GM18909 (cell line): ENCODE measurements around the gene UST.
"Not testable (repeated sequence)": the region's sequence is repeated elsewhere in the genome, so short reads cannot be mapped to it uniquely, and the experiment has no call there.

Experiments used
- ATAC-seq: cut with Tn5 transposase; IDR thresholded peaks from one replicate; pipeline ENCODE4 v1.9.1; 2021; ENCODE audit warnings: mild to moderate bottlenecking; ENCODE audit not compliant: unreplicated experiment, poor library complexity

UST gene

DNA sequence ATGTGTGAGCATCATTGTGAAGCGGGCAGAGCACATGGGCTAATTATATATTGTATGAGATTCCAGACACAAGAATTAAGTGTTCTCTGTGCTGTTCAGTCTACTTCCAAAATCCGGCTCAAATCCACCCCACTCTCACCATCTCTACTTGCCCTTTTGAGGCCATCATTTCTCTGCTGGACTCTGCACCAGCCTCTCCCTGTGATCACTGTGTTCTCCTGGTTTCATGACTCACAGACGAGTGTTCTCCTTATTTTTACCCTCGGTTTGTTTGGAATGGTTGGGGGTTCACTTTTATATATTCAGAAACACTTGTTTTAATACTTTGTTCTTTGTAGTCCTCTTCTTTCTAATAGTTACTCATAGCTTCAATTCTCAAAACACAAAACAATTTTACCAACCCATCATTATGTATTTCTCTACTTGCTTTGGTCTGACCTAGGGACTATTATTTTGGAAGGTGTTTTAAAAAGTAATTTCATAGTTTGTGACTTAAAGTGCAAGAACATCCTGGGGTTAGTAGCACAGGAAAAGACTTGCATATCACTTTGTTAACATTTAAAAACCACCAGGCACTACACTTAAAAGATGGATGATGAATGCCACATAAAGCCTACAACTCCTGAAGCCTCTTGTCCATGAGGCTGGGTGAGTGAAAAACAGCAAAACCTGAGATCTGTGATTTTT, 82.7 kb downstream of the UST start:
- ATAC-seq, result no peak

DNA sequence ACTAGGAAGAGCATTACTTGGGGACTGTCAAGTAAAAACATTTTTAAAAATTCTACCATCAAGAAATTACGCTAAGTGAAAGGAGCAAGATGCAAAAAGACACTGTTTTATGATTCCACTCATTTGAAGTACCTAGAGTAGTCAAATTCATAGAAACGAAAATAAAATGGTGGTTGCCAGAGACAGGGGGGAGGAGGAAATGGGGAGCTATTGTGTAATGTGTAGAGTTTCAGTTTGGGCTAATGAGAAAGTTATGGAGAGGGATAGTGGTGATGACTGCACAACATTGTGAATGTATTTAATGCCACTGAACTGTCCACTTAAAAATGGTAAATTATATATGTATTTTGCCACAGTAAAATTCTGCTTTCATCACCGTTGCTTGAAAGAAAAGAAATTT, 83.8 kb downstream of the UST start:
- no peak for ATAC-seq

DNA sequence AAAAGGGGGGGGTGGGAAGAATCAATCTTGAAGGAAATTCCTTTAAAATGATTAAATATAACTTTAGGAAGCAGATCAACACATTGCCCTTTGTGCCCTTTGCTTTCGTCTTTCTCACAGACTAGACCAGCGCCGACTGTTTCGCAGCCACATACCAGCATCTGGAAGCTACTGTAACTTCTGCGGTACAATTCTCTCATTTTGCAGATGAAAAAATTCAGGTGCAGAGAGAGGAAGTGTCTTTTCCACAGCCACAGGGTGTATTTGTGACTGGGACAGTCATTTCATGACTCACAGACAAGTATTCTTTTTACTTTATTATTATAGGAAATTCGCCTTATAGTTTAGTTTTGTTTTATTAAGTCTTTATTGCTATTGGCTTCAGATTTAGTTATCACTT, 84.2 kb downstream of the UST start:
- ATAC-seq, result no peak

DNA sequence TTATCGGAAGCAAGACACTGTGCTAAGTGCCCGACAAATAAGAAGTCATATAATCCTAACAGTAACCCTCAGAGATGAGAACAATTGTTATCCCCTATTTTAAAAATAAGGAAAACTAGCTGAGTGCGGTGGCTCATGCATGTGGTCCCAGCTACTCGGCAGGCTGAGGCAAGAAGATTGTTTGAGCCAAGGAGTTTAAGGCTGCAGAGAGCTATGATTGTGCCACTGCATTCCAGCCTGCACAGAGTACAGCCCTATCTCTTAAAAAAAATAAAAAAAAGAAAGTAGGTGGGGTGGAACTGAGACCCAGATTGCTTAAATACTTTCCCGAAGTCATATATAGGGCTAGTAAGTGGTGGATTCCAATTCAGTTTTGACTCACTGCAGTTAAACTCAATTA, 84.7 kb downstream of the UST start:
- ATAC-seq, result no peak

DNA sequence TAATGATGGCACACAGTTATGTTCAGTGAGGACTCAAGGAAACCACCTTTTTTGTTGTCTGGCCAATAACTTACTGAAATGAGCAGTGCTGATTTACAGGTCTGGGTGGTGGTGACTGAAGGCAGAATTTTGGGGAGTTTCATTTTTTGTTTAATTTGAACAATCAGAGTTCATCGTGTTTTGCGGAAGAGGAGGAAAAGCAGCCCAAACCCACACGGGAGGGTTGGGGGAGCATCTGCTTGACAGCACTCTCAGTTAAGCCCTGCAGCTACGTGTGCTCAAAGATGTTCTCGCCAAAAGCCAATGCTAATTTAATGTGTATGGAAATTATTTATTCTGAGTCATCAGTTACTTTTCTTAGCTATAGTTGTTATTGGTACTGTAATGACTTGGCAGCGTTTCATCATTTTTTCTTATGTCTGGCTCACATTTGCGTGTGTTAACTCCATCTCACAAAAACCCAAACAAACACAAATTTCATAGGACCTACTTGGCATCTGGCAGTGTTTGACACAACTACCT, 89.2 kb downstream of the UST start:
- ATAC-seq, result no peak

DNA sequence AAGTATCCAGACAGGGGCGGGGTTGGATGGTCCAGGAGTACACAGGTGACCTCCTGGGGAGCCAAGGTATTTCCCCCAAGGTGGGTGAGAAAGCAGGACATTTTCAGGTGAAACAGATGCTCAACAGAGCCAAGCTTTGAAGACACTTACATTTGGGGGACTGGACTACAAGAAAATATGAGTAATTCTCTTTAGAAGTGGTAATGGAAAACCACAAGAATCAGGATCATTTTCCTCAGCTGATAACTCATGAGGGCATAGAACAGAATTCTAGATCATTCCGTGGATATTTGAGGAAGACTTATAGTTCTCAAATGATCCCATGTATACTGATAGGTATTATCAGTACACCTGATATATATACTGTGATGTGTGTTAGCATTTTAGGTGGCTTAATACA, 89.9 kb downstream of the UST start:
- no peak for ATAC-seq

DNA sequence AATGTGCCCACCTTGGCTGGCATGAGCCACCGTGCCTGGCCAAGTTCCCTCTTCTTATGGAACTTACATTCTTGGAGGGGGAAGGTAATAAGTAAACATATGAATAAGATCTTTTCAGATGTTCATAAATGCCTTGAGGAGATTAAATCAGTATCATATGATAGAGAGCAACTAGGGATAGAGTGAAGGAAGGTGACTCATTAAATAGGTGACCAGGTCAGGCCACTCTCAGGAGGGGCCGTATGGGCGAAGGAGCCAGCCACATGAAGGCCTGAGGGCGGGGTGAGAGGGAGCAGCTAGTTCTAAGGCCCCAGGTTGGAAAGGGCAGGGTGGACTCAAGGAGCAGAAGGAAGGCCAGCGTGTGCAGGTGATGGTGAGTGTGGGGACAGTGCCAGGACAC, 91.1 kb downstream of the UST start:
- no peak for ATAC-seq

DNA sequence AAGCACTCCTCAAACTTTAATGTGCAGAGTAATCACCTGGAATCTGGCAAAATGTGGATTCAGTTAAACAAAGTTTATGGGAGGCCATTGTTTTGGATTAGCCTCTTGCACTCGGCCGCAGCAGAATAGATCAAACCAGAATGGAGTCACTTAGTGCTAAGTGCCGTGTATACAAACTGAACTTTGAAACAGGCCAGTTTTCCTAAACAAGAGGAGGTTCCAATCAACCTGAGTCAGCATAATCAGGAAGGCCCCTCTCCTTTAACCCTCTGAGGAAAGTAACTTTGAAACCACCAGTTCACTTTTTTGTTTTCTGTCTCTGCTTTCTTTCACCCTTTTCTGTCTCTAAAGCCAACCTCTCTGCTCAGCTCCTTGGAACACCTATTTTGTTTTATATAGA, 92.2 kb downstream of the UST start:
- ATAC-seq, result no peak

DNA sequence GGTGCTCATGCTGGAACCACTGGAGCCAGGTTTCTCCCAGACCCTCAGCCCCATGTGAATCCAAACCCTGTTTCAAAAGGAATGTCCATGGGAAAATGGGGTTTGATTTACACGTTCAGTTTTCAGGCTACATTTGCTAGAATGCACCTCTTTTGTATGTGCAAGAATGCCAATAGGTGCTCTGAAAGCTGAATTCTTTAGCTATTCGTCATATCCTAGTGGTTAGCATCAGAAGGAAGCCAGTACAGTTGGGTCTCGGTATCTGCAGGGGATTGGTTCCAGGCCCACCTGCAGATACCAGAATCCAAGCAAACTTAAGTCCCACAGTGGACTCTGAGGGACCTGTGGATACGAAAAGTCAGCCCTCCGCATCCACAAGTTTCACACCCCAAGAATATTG, 93.4 kb downstream of the UST start:
- no peak for ATAC-seq

DNA sequence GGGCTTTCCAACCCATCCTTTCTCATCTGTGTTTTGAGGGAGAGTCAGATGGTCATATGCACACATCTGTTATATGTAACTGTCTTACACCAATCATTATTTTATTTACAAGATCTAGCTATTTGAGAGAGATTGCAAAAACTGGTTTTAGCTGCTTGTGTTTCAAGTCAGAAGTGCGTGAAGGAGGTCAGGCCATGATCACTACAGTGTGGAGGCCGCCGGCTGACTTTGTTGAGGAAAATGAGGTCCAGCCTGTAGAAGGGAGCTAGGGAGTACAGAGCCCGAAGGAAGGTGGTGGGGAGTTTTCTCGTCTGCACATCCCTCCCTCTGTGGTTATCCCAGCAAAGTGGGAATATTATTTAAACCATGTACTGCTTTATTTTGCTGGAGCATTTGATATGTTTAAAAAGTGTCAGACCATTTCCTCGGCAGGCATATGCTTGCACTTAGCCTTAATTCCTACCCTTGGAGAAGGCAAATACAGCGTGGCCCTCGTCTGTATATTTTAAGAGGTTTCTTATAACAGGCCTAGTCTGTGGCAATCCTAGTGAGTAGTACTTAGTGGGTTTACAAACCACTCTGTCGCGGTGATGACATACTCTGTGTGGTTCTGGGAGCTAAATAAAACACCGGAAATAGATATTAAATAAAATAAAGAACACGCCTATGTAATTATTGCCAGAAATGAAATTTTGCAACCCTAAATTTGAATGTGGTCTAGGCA, 95.6 kb downstream of the UST start:
- ATAC-seq, result no peak

DNA sequence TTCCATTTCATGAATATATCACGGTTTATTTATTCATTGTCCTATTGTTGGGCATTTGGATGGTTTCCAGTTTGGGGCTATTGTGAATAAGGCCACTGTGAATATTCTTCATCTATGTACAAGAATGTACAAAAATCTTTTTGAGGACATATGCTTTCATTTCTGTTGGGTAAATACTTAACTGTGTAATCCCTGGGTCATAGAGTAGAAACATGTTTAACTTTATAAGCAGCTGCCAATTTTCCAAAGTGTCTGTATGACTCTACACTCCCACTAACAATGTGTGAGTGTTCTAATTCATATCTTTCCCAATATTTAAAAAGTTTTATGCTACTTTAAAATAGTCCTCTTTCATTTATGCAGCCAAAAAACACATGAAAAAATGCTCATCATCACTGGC, 98.6 kb downstream of the UST start:
- ATAC-seq, result no peak

DNA sequence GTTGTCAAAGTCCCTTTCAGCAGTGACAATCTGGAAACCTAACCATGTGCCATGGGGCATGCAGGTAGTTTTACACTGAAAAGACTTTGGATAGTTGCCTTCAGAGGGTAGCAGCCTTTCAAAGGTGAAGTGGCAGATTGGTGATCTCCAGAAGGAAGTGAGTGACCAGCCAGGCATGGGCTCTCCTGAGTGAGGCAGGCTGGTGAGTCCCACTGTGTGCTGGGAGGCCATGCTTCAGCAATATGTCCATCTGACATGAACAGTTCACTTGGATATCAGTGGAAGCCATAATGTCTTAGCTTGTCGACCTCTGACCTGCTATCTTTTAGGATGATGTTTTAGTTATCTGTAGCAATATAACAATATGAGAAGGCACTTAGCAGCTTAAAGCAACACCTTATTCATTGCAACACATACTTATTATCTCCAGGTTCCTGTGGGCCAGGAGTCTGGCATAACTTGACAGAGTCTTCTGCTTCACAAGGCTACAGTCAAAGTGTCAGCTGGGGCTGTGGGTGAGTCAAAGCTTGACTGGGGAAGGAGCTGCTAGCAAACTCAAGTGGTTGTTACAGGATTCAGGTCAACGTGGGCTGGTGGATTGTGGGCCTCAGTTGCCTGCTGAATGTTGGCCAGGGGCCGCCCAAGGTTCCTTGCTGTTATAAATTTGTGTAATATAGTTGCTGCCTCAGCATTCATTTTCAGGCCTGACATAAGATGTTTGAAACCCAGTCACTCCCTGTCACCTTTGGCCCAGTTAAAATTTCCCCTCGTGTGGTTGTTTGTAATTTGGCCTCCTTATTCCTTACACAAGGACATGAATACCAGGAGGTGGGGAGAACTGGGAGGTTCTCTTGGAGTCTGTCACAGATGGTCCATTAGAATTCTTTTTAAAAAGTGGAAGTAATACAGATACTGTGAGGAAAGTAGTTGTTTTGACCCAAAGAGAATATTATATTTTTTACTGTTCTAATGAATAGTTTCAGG, 100.2 kb downstream of the UST start:
- ATAC-seq, result no peak

DNA sequence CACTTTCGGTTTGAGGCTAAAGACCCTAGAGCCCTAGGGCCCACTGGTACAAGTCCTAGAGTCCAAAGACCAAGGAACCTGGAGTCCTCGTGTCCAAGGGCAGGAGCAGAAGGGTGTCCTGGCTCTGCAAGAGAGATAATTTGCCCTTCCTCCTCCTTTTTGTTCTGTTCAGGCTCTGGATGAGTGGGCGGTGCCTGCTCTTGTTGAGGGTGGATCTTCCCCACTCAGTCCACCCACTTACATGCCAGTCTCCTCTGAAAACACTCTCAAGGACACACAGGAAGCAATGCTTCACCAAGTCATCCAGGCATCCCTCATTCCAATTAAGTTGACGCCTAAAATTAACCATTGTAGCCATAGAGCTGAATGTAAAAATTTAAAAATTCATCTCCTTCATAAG, 102.1 kb downstream of the UST start:
- ATAC-seq, result no peak

DNA sequence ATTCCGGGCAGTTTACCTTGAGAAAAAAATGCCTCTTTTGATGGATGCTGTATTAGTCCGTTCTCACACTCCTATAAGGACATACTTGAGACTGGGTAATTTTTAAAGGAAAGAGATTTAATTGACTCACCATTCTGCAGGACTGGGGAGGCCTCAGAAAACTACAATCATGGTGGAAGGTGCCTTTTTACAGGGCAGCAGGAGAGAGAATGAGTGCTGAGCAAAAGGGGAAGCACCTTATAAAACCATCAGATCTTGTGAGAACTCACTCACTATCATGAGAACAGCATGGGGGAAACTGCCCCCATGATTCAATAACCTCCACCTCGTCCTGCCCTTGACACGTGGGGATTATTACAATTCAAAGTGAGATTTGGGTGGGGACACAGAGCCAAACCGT, 102.6 kb downstream of the UST start:
- ATAC-seq, result not testable (repeated sequence)

DNA sequence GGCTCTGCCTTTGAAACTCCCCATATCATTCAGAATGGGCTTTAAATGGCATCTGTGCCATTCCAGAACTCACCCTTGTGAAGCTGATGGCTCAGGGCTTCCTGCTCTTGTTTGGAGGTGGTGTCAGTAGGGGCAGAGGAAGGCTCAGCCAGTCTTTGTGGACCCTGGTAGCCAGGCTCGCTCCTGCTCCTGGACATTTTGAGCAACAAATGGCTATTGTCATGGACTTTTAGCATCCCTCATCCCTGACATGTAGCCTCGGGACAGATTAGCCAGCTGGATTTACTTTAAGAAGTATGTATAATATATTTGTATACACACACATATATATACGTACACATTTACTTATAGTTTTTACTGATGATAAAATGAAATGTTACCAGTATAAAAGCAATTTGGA, 104.1 kb downstream of the UST start:
- no peak for ATAC-seq

DNA sequence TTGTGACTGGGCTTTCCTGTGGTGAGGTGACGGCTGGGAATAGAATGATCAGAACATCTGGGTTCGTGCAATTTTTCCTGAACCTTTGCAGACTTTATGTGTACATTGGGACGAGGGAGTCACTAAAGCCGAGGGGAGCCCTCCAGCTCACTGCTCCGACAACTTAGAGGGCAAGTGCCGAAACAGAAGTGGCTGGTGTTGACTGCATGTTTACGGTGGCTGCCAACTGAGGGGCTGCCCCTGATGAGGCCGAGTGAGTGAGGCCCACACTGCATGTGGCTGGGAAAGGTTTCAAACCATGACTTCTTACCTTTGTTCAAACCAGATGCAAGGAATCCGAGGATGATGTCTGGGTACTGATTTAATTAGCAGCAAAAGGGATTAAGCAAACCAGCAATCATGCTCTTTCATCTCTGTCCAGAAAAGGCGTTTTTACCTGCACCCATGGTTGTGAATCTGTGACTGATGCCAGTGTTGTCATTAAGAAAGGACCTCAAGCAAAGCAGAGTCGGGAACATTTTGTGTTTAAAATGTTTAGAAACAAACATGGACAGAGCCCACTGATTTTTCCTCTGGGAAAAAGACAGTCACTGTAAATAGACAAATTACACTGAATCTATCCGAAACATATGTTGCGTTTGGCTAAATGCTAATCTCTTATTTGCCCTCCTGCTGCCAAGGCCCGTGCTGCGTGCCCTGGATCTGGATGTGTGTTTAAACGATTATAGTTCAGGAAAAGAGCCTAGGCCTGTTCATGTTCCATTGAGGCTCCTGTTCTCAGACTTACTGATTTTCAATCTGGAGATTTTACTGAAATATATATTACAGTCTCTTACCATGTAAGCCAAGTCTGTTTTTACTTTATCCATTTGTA, 105.1 kb downstream of the UST start:
- no peak for ATAC-seq

DNA sequence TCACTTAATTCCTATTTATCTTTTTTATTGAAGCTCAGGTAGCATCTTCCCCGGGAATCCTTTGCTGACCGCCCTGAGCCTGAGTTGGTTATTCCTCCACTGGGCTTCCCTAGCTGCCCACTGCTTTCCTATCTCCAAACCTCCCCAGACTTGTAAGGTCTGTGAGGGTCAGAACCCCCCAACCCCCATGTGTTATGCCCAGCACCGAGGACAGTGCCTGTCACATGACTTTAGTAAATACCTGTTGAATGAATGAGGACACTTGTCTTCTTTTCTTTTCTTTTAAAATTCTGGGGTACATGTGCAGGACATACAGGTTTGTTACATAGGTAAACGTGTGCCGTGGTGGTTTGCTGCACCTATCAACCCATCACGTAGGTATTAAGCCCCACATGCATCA, 105.9 kb downstream of the UST start:
- no peak for ATAC-seq

DNA sequence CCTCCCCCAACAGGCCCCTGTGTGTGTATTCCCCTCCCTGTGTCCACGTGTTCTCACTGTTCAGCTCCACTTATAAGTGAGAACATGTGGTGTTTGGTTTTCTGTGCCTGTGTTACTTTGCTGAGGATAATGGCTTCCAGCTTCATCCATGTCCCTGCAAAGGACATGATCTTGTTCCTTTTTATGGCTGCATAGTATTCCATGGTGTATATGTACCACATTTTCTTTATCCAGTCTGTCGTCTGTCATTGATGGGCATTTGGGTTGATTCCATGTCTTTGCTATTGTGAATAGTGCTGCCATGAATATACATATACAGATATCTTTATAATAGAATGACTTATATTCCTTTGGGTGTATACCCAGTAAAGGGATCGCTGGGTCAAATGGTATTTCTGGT, 106.3 kb downstream of the UST start:
- not testable (repeated sequence) for ATAC-seq

DNA sequence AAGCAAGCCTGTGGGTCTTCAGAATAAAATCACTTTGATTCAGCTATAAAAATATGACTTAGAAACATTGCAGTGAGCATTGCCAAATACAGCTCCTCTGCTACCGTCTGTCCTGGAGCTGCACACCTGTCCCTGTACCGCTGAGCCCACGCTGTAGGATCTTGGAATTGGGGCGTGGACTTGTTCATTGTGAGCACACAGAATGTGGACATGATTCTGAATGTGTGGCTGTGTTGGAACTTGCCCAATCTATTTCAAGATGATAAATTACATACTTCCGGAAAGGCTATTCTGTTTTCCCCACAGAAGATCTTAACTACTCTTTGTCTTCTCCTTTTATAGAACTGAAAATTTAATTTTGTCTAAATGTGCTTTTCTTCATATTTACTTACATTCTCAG, 107.3 kb downstream of the UST start:
- ATAC-seq, result no peak

DNA sequence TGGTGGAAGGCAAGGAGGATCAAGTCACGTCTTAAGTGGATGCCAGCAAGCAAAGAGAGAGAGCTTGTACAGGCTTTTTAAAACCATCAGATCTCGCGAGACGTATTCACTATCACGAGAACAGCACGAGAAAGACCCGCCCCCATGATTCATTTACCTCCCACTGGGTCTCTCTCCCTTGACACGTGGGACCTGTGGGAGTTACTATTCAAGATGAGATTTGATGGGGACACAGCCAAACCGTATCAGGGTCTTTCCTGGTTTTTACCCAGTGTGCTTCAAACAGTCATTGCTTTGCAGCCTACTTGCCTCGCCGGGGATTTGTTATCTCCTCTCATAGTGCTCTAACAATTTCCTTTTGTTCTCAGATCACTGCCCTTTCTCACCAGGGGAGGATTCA, 108.2 kb downstream of the UST start:
- no peak for ATAC-seq
